ENCODE measurements around the gene ZNF467. TPM values are rescaled to one million over a fixed set of nuclear protein-coding genes. Genes with fewer than 3 reads are reported as not detected.

ZNF467 gene
- total RNA-seq, 2 donors from 2014 or later, result 0.91 to 2.5 TPM

- no peaks in the 10 kb centered on the region for H3K36me3 ChIP-seq (ENCODE audit: control insufficient read depth, insufficient read depth, low read length)
- Mint-ChIP-seq H3K4me1 (peaks cover 17% of the 10 kb centered on the region), H3K4me3 (no peak overlapping the region), H3K36me3 (ENCODE audit: low read depth) (no peaks in the 10 kb centered on the region), H3K27ac (no peak overlapping the region), H3K9me3 (no peaks in the 10 kb centered on the region), H3K27me3 (ENCODE audit: insufficient read depth) (peaks cover 81% of the 10 kb centered on the region)
- TF ChIP-seq, protein P1, sequence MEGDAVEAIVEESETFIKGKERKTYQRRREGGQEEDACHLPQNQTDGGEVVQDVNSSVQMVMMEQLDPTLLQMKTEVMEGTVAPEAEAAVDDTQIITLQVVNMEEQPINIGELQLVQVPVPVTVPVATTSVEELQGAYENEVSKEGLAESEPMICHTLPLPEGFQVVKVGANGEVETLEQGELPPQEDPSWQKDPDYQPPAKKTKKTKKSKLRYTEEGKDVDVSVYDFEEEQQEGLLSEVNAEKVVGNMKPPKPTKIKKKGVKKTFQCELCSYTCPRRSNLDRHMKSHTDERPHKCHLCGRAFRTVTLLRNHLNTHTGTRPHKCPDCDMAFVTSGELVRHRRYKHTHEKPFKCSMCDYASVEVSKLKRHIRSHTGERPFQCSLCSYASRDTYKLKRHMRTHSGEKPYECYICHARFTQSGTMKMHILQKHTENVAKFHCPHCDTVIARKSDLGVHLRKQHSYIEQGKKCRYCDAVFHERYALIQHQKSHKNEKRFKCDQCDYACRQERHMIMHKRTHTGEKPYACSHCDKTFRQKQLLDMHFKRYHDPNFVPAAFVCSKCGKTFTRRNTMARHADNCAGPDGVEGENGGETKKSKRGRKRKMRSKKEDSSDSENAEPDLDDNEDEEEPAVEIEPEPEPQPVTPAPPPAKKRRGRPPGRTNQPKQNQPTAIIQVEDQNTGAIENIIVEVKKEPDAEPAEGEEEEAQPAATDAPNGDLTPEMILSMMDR (conservative IDR thresholded peaks at IDR 0.05), result no peak
- H3K4me3 ChIP-seq (ENCODE audit: low read length), result no peak overlapping the region
- no peaks in the 10 kb centered on the region for H3K4me1 ChIP-seq (ENCODE audit: control insufficient read depth, insufficient read depth, low read length)
- no peak overlapping the region for H3K27ac ChIP-seq (ENCODE audit: low read depth, low read length)
- no peak overlapping the region for H3K9ac ChIP-seq (ENCODE audit: extremely low read depth, low read length, poor library complexity, severe bottlenecking)
- 94% methylated on average over 2 of the region's 2 CpGs; no CpG with 5 or more reads in 1 of the 2 experiments for WGBS, 2 experiments (ENCODE audit: insufficient coverage in 1 of 2, insufficient read length in 1 of 2)
- no peak for DNase-seq
- no peaks in the 10 kb centered on the region for H3K9me3 ChIP-seq (ENCODE audit: control insufficient read depth, low read length)
- peaks cover 78% of the 10 kb centered on the region for H3K27me3 ChIP-seq (ENCODE audit: control insufficient read depth, insufficient read depth, low read length, poor library complexity, severe bottlenecking)
These were observed 3.5 kb downstream of the ZNF467 start for GRCh38 chr7:149769915-149770314.

DNA sequence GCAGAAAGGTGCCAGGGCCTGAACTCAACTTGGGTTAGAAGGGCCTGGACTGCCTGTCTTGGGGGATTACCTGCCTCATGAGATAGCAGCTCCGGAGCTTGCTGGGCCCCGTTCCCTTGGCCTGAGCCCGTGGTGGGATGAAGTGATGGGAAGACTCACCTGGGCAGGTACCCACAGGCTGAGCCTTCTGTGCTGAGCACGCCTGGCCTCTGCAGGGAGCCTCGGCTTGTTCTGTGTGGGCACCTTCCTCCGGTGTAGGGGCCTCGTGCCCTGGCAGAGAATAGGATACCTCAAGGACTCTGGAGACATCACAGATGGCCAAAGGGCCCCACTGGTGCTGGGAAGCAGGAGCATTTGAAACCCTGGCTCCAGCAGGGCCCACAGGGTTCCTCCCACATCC is 4.5 kb downstream of the ZNF467 start:
- H3K9ac ChIP-seq (ENCODE audit: extremely low read depth, low read length, poor library complexity, severe bottlenecking), result no peak overlapping the region
- no peaks in the 10 kb centered on the region for H3K4me1 ChIP-seq (ENCODE audit: control insufficient read depth, insufficient read depth, low read length)
- no peak overlapping the region for H3K4me3 ChIP-seq (ENCODE audit: low read length)
- DNase-seq, result no peak
- 91 to 92% methylated on average over 5 to 7 of the region's 7 CpGs for WGBS, 2 experiments (ENCODE audit: insufficient coverage in 1 of 2, insufficient read length in 1 of 2)
- Mint-ChIP-seq H3K36me3 (ENCODE audit: low read depth) (no peaks in the 10 kb centered on the region), H3K4me1 (peaks cover 11% of the 10 kb centered on the region), H3K9me3 (no peaks in the 10 kb centered on the region), H3K4me3 (no peak overlapping the region), H3K27me3 (ENCODE audit: insufficient read depth) (peaks cover 81% of the 10 kb centered on the region), H3K27ac (no peak overlapping the region)
- no peak overlapping the region for H3K27ac ChIP-seq (ENCODE audit: low read depth, low read length)
- peaks cover 78% of the 10 kb centered on the region for H3K27me3 ChIP-seq (ENCODE audit: control insufficient read depth, insufficient read depth, low read length, poor library complexity, severe bottlenecking)
- no peaks in the 10 kb centered on the region for H3K36me3 ChIP-seq (ENCODE audit: control insufficient read depth, insufficient read depth, low read length)
- TF ChIP-seq, protein P1 (conservative IDR thresholded peaks at IDR 0.05), result no peak
- H3K9me3 ChIP-seq (ENCODE audit: control insufficient read depth, low read length), result no peaks in the 10 kb centered on the region

DNA sequence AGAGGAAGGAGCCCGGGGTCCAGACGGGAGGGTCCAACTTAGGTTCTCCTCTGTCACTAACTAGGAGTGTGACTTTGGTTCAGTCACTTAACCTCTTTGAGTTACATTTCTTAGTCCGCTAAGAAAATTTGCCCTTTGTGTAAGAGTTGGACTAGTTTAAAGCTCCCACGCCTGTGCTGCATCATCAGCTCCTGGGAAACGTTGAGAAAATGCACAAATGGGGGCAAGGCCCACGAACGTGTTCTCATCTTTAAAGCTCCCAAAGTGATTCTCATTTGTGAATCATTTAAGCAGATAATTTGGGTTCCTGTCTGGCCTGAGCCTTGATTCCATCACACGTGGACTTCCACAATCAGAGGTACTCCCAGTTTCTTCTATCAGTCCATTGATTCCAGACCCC is 6.3 kb downstream of the ZNF467 start:
- Mint-ChIP-seq H3K4me3 (no peak overlapping the region), H3K27me3 (ENCODE audit: insufficient read depth) (peaks cover 94% of the 10 kb centered on the region), H3K4me1 (peaks cover 11% of the 10 kb centered on the region), H3K36me3 (ENCODE audit: low read depth) (no peaks in the 10 kb centered on the region), H3K27ac (no peak overlapping the region), H3K9me3 (no peaks in the 10 kb centered on the region)
- Histone ChIP-seq H3K4me3 (ENCODE audit: low read length) (no peak overlapping the region), H3K27ac (ENCODE audit: low read depth, low read length) (no peak overlapping the region), H3K9ac (ENCODE audit: extremely low read depth, low read length, poor library complexity, severe bottlenecking) (no peak overlapping the region), H3K36me3 (ENCODE audit: control insufficient read depth, insufficient read depth, low read length) (no peaks in the 10 kb centered on the region), H3K9me3 (ENCODE audit: control insufficient read depth, low read length) (no peaks in the 10 kb centered on the region), H3K27me3 (ENCODE audit: control insufficient read depth, insufficient read depth, low read length, poor library complexity, severe bottlenecking) (peaks cover 93% of the 10 kb centered on the region), H3K4me1 (ENCODE audit: control insufficient read depth, insufficient read depth, low read length) (no peaks in the 10 kb centered on the region)
- WGBS, 2 experiments (ENCODE audit: insufficient coverage in 1 of 2, insufficient read length in 1 of 2), result 88 to 92% methylated on average over 8 of the region's 8 CpGs
- DNase-seq, result no peak
- TF ChIP-seq, protein P1 (conservative IDR thresholded peaks at IDR 0.05), result no peak

Measured in endodermal cell (in vitro differentiated cells).